HepG2 (cell line): ENCODE data around the gene USP28.
"Not testable (repeated sequence)": the region's sequence is repeated elsewhere in the genome, so short reads cannot be mapped to it uniquely, and the experiment has no call there.

Experiments
- CREB1 ChIP-seq, 2 experiments: fragments of 450-650 bp in 1 of 2; IDR thresholded peaks; 2 replicates each; pipeline ENCODE4 v1.6.1; 2016 to 2017; ENCODE audit warnings: control low read depth in 1 of 2, mild to moderate bottlenecking in 1 of 2, missing compliant biosample characterization in 1 of 2, missing genetic modification characterization in 1 of 2
- CTCF ChIP-seq: sonication (generic); formaldehyde crosslinking; IDR thresholded peaks from 2 replicates; pipeline ENCODE4 v1.5.0; 2020; ENCODE audit warnings: mild to moderate bottlenecking, missing genetic modification reagents, moderate library complexity
- EZH2 ChIP-seq: conservative IDR thresholded peaks from 2 replicates; pipeline ENCODE4 v1.6.1; 2012; ENCODE audit warnings: mild to moderate bottlenecking, low read depth, low read length, moderate library complexity
- HNF4A ChIP-seq: sonication (generic); formaldehyde crosslinking; IDR thresholded peaks from 2 replicates; pipeline ENCODE4 v1.4.0; 2020; ENCODE audit warnings: missing genetic modification reagents
- NFYB ChIP-seq: sonication (generic); formaldehyde crosslinking; IDR thresholded peaks from 2 replicates; pipeline ENCODE4 v1.4.0; 2020; ENCODE audit warnings: missing genetic modification reagents
- RAD21 ChIP-seq: fragments of 450-650 bp; formaldehyde crosslinking; IDR thresholded peaks from 2 replicates; pipeline ENCODE4 v1.5.0; 2020; ENCODE audit warnings: mild to moderate bottlenecking
- ZHX1 ChIP-seq: sonication (generic); formaldehyde crosslinking; IDR thresholded peaks from 2 replicates; pipeline ENCODE4 v1.8.1; 2022; ENCODE audit warnings: low read depth, mild to moderate bottlenecking, missing genetic modification reagents

GRCh38 chr11:113879446-113879845 is 4.1 kb upstream of the USP28 start:
- TF ChIP-seq EZH2; CTCF (CRISPR knock-in tag); NFYB; HNF4A; CREB1 (IDR thresholded peaks at IDR 0.05); CREB1 (CRISPR knock-in tag; IDR thresholded peaks at IDR 0.05); RAD21 (CRISPR knock-in tag); ZHX1 (CRISPR knock-in tag): not testable (repeated sequence)
